ENCODE measurements around the gene CASS4. TPM values are rescaled to one million over a fixed set of nuclear protein-coding genes. Genes with fewer than 3 reads are reported as not detected.

CASS4 gene
- total RNA-seq, 1 donor from 2014 or later, result not detected

GRCh38 chr20:56381501-56381900, 30.6 kb upstream of the CASS4 start:
- DNase-seq (ENCODE audit: low read depth), result no peak
- Histone ChIP-seq H3K27me3 (ENCODE audit: control insufficient read depth, insufficient read depth, low read length) (no peaks in the 10 kb centered on the region), H3K4me3 (ENCODE audit: low read depth, low read length) (no peak overlapping the region), H3K36me3 (ENCODE audit: control insufficient read depth, insufficient read depth, low read length) (peaks cover 6% of the 10 kb centered on the region)
- TF ChIP-seq, protein P1, sequence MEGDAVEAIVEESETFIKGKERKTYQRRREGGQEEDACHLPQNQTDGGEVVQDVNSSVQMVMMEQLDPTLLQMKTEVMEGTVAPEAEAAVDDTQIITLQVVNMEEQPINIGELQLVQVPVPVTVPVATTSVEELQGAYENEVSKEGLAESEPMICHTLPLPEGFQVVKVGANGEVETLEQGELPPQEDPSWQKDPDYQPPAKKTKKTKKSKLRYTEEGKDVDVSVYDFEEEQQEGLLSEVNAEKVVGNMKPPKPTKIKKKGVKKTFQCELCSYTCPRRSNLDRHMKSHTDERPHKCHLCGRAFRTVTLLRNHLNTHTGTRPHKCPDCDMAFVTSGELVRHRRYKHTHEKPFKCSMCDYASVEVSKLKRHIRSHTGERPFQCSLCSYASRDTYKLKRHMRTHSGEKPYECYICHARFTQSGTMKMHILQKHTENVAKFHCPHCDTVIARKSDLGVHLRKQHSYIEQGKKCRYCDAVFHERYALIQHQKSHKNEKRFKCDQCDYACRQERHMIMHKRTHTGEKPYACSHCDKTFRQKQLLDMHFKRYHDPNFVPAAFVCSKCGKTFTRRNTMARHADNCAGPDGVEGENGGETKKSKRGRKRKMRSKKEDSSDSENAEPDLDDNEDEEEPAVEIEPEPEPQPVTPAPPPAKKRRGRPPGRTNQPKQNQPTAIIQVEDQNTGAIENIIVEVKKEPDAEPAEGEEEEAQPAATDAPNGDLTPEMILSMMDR (IDR thresholded peaks at IDR 0.05; ENCODE audit: insufficient read depth, low read length, severe bottlenecking), result no peak
- no peak for FAIRE-seq

DNA sequence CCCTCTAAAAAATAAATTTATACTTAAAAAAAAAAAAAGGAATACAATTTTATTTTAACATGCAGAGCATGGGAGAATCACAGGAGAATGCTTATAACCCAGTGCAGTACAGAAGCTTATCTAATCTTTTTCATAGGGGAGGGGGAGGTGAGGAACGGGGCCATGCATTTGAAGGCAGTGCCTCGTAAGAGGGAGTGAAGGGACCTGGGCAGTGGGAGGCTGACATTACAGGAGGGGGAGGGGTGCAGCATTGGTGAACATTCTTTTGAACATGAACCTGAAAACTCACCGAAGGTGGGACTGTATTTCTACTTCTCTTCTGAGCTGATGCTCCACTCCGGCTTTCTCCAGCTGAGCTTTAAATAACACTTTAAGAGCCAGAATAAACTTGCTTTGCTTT, 29.4 kb upstream of the CASS4 start:
- H3K27me3 ChIP-seq (ENCODE audit: control insufficient read depth, insufficient read depth, low read length), result no peaks in the 10 kb centered on the region
- no peak for FAIRE-seq
- H3K36me3 ChIP-seq (ENCODE audit: control insufficient read depth, insufficient read depth, low read length), result peaks cover 6% of the 10 kb centered on the region

GRCh38 chr20:56383334-56383733, 28.7 kb upstream of the CASS4 start:
- DNase-seq (ENCODE audit: low read depth), result no peak
- TF ChIP-seq, protein P1 (IDR thresholded peaks at IDR 0.05; ENCODE audit: insufficient read depth, low read length, severe bottlenecking), result no peak
- Histone ChIP-seq H3K36me3 (ENCODE audit: control insufficient read depth, insufficient read depth, low read length) (peaks cover 4% of the 10 kb centered on the region), H3K27me3 (ENCODE audit: control insufficient read depth, insufficient read depth, low read length) (no peaks in the 10 kb centered on the region), H3K4me3 (ENCODE audit: low read depth, low read length) (no peak overlapping the region)
- no peak for FAIRE-seq

More for the DNA sequence above, 29.4 kb upstream of the CASS4 start:
- H3K4me3 ChIP-seq (ENCODE audit: low read depth, low read length), result no peak overlapping the region
- TF ChIP-seq, protein P1 (IDR thresholded peaks at IDR 0.05; ENCODE audit: insufficient read depth, low read length, severe bottlenecking), result no peak
- no peak for DNase-seq (ENCODE audit: low read depth)

GRCh38 chr20:56385130-56385529, 26.9 kb upstream of the CASS4 start:
- H3K36me3 ChIP-seq (ENCODE audit: control insufficient read depth, insufficient read depth, low read length), result peaks cover 3% of the 10 kb centered on the region
- FAIRE-seq (no peak), DNase-seq (ENCODE audit: low read depth) (no peak)
- H3K27me3 ChIP-seq (ENCODE audit: control insufficient read depth, insufficient read depth, low read length), result no peaks in the 10 kb centered on the region
- TF ChIP-seq, protein P1 (IDR thresholded peaks at IDR 0.05; ENCODE audit: insufficient read depth, low read length, severe bottlenecking), result no peak
- no peak overlapping the region for H3K4me3 ChIP-seq (ENCODE audit: low read depth, low read length)

DNA sequence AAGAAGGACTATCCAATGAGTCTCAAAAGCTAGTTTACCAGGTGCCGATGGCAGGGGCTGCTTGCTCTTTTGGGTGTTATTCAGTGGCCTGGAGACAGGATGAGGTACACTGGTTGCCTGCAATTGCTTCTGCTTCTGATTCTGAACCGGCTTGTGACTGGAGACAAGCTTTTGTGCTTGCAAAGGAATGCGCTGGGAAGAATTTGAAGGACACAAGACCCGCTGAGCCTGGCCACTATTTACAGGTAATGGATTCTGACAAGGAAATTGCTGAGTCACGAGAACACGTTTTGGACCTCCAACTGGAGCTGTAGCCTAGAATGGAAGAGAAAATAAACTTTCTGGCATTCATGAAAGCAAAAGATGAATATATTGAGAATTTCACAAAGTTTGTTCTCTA, 25.8 kb upstream of the CASS4 start:
- Histone ChIP-seq H3K27me3 (ENCODE audit: control insufficient read depth, insufficient read depth, low read length) (no peaks in the 10 kb centered on the region), H3K4me3 (ENCODE audit: low read depth, low read length) (no peak overlapping the region), H3K36me3 (ENCODE audit: control insufficient read depth, insufficient read depth, low read length) (peaks cover 3% of the 10 kb centered on the region)
- TF ChIP-seq, protein P1 (IDR thresholded peaks at IDR 0.05; ENCODE audit: insufficient read depth, low read length, severe bottlenecking), result no peak
- DNase-seq (ENCODE audit: low read depth) (no peak), FAIRE-seq (no peak)

DNA sequence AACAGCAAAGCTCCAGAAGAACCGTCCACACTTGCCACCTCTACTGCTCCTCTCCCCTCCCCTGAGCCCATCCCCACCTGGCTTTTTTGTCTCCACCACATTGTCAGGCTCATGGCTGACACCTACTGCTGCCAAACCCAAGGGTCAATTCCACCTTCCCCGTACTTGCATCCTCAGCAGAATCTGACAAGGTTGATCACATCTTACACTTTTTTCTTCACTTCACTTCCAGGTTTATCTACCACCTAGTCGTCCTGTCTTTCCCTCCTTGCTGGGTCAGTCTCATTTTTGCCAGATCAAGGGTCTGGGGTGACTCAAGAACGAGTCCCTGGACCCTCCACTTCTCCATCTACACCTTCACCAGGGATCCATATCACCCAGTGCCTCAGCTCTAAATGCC, 23.2 kb upstream of the CASS4 start:
- Histone ChIP-seq H3K27me3 (ENCODE audit: control insufficient read depth, insufficient read depth, low read length) (no peaks in the 10 kb centered on the region), H3K4me3 (ENCODE audit: low read depth, low read length) (no peak overlapping the region), H3K36me3 (ENCODE audit: control insufficient read depth, insufficient read depth, low read length) (peaks cover 1% of the 10 kb centered on the region)
- no peak for DNase-seq (ENCODE audit: low read depth)
- TF ChIP-seq, protein P1 (IDR thresholded peaks at IDR 0.05; ENCODE audit: insufficient read depth, low read length, severe bottlenecking), result no peak
- no peak for FAIRE-seq
